Activated naive CD4-positive, alpha-beta T cell treated with anti-CD3 and anti-CD28 coated beads for 36 hours (primary cell): ENCODE measurements around the gene OBSCN. TPM values are rescaled to one million over a fixed set of nuclear protein-coding genes. Genes with fewer than 3 reads are reported as not detected.

ENCODE experiments used
- CTCF ChIA-PET: fragments of 350-600 bp; sonication (Branson Sonifier 250); formaldehyde crosslinking; loops from one replicate; lab custom pipeline; 2021; ENCODE audit warnings: antibody characterized with exemption; lab: Charles Lee
- DNase-seq: peaks from one replicate; pipeline ENCODE4 v3.0.0-alpha.2; 2020
- H3K27ac Mint-ChIP-seq: one replicate; pipeline ENCODE4 v1.8.0; 2021; ENCODE audit warnings: mild to moderate bottlenecking, mixed read lengths
- H3K27me3 Mint-ChIP-seq: one replicate; pipeline ENCODE4 v1.8.0; 2021; ENCODE audit warnings: low read depth, mixed read lengths
- H3K36me3 Mint-ChIP-seq: one replicate; pipeline ENCODE4 v1.8.0; 2021; ENCODE audit warnings: low read depth, mixed read lengths
- H3K4me1 Mint-ChIP-seq: one replicate; pipeline ENCODE4 v1.8.0; 2021; ENCODE audit warnings: low read depth, mixed read lengths
- H3K4me3 Mint-ChIP-seq: one replicate; pipeline ENCODE4 v1.8.0; 2021; ENCODE audit warnings: mild to moderate bottlenecking, moderate library complexity, mixed read lengths
- H3K9me3 Mint-ChIP-seq: one replicate; pipeline ENCODE4 v1.8.0; 2021; ENCODE audit warnings: mixed read lengths
- intact Hi-C: fragments of 100-400 bp; cut with micrococcal nuclease; formaldehyde crosslinking; loops from one replicate; pipeline ENCODE4 v1.15.1; 2023
- total RNA-seq, 2 experiments: library from RNA; stranded (reverse); gene quantifications; one replicate each; pipeline ENCODE4 v1.2.3, GENCODE V29; 2021

Gene OBSCN
- total RNA-seq, 2 experiments from 2014 or later: 11.5 to 13.5 TPM

DNA sequence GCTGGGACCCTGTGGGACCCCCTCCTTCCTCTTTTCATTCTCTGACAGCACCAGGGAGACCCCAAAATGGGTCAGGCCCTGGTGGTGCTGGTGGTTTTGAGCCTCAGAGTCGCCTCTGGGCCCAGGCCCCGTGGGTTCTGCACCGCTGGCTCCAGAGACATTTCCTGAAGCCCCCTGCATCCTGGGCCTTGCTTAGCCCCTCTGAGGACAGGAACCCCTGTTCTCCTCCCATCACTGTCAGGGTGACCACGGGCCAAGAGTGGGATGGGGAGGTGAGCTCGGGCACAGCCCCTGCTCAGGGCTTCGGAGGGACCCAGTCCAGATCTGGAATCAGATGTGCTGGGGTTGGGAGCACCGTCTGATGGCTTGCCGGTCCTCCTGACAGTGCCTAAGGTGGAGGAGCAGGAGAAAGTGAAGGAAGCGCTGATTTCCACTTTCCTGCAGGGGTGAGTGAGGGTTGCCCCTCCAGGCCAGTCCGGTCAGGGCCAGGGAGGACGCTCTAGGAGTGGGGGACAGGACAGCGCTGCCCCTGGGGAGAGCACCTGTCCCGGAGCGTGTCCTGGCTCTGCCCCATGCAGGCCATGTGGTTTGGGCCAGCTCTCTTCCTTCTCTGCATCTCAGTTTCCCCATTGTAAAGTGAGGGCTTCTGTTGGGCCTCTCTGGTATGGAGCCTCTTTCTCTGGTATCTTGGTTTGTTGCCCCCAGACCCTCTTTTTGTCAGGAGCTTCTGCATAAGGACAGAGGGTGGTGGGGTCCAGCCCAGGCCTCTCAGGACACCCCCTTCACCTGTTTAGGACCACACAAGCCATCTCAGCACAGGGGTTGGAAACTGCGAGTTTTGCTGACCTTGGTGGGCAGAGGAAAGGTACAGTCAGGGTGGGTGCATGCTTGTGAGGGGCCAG, 127.8 kb downstream of the OBSCN start:
- intact Hi-C loops: no loop called here
- Mint-ChIP-seq H3K4me1 (no peaks in the 10 kb centered on the region), H3K9me3 (no peaks in the 10 kb centered on the region), H3K36me3 (peaks cover 1% of the 10 kb centered on the region), H3K27me3 (no peaks in the 10 kb centered on the region), H3K4me3 (no peak overlapping the region), H3K27ac (no peak overlapping the region)
- DNase-seq: peak; percentile 1
- CTCF ChIA-PET: no interaction called here

DNA sequence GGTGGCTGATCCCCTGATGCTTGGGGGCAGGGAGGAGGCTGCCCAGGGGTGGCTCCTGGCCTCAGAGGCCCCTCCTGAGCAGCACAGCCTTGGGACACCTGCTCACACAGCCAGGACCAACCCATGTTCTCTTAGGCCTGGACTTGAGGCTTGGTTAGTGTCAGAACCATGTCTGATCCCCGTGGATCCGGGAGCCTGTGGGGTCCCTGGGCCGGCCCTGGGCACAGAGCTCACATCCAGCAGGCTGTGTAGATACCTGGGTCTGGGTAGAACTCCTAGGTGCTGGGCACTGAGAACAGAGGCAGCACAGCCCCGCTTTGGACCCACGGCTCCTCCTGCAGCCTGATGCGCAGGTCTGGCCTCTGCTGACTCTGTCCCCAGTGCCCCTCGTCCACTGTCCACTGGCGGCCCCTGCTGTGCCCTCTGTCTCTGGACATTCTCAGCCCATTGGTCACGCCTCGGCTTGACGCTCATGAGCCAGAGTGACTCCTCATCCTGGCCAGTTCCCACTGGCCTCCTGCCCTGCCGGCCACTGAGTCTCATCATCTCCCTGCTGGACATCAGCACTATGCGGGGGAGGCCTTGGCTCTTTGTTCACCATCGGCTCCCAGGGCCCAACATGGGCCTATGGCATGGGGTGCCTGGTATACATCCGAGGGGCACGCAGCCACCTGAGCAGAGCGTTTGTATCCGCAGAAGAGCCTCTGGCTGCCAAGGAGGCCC, 128.6 kb downstream of the OBSCN start:
- intact Hi-C loops: no loop called here
- CTCF ChIA-PET: no interaction called here
- DNase-seq: peak; percentile 1
- H3K36me3 Mint-ChIP-seq: peaks cover 1% of the 10 kb centered on the region
- no peaks in the 10 kb centered on the region for H3K9me3 Mint-ChIP-seq
- H3K27me3 Mint-ChIP-seq: no peaks in the 10 kb centered on the region
- H3K4me1 Mint-ChIP-seq: no peaks in the 10 kb centered on the region
- no peak overlapping the region for H3K27ac Mint-ChIP-seq
- H3K4me3 Mint-ChIP-seq: no peak overlapping the region

GRCh38 chr1:228337031-228337564, 129.3 kb downstream of the OBSCN start:
- Mint-ChIP-seq H3K4me3 (no peak overlapping the region), H3K36me3 (peaks cover 1% of the 10 kb centered on the region), H3K27ac (no peak overlapping the region), H3K27me3 (no peaks in the 10 kb centered on the region), H3K4me1 (no peaks in the 10 kb centered on the region), H3K9me3 (no peaks in the 10 kb centered on the region)
- intact Hi-C loops: no loop called here
- peak; percentile 1 for DNase-seq
- CTCF ChIA-PET: no interaction called here

DNA sequence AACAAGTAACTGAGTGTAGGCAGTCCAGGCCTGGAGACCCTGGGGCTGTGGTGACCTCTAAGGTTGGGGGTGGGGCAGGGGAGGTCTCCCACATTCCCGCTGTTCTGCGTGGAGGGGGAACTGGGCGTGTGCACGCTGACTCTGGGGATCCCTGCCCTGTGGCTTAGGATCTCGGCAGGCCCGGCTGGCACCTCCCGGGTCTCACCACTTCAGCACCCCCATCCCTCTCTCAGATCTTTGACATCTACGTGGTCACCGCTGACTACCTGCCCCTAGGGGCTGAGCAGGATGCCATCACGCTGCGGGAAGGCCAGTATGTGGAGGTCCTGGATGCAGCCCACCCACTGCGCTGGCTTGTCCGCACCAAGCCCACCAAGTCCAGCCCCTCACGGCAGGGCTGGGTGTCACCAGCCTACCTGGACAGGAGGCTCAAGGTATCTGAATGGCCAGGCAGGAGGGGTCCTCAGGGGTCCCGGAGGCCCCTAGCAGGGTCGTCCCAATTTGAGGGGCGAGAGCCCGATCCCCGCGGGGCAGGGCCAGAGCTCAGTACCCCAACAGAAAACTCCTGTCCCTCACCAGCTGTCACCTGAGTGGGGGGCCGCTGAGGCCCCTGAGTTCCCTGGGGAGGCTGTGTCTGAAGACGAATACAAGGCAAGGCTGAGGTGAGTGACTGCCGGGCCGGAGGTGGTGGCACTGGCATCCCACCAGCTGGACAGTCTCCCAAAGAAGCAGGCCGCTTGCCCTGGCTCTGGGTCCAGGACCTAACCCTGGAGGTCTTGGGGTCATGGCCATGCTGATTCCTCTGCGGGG, 130.1 kb downstream of the OBSCN start:
- intact Hi-C loops: no loop called here
- Mint-ChIP-seq H3K9me3 (no peaks in the 10 kb centered on the region), H3K4me1 (no peaks in the 10 kb centered on the region), H3K27ac (no peak overlapping the region), H3K27me3 (no peaks in the 10 kb centered on the region), H3K4me3 (no peak overlapping the region), H3K36me3 (peaks cover 1% of the 10 kb centered on the region)
- CTCF ChIA-PET: no interaction called here
- DNase-seq: no peak

GRCh38 chr1:228338521-228339051, 130.7 kb downstream of the OBSCN start:
- peak; percentile 3 for DNase-seq
- Mint-ChIP-seq H3K27ac (no peak overlapping the region), H3K27me3 (no peaks in the 10 kb centered on the region), H3K9me3 (peaks cover 3% of the 10 kb centered on the region), H3K4me3 (no peak overlapping the region), H3K4me1 (no peaks in the 10 kb centered on the region), H3K36me3 (peaks cover 1% of the 10 kb centered on the region)
- intact Hi-C loops: no loop called here
- CTCF ChIA-PET: no interaction called here

DNA sequence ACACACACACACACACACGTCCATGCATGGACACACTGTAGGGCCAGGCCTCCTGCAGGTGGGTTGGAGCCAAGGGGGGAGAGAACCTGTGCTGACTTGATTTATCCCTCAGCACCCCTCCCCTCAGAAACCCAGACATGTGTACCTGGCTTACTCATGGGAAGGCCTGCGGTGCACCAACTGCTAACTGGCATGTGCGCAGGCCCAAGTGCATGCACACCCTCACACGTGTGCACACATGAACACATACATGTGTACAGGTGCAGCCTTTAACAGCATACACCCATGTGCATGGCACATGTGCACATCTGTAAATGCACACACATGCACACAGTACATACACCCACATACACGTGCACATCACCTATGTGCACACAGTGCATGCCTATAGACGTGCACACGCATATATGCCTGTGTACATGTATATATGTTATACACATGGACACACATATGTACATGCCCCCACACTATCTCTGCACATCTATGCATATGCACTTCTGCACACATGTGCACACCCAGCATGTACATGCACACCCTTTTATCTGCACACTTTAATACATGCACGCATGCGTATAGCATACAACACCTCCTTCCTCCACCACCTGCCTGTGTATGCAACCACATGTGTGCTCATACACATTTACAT, 131.3 kb downstream of the OBSCN start:
- no peaks in the 10 kb centered on the region for H3K27me3 Mint-ChIP-seq
- intact Hi-C loops: no loop called here
- H3K4me1 Mint-ChIP-seq: no peaks in the 10 kb centered on the region
- H3K4me3 Mint-ChIP-seq: no peak overlapping the region
- H3K27ac Mint-ChIP-seq: no peak overlapping the region
- peaks cover 4% of the 10 kb centered on the region for H3K36me3 Mint-ChIP-seq
- peak; percentile 0 for DNase-seq
- H3K9me3 Mint-ChIP-seq: peaks cover 7% of the 10 kb centered on the region
- CTCF ChIA-PET: no interaction called here

- peak; percentile 2 for DNase-seq
- H3K36me3 Mint-ChIP-seq: peaks cover 4% of the 10 kb centered on the region
- no peak overlapping the region for H3K27ac Mint-ChIP-seq
- intact Hi-C loops: no loop called here
- no peak overlapping the region for H3K4me3 Mint-ChIP-seq
- no peaks in the 10 kb centered on the region for H3K4me1 Mint-ChIP-seq
- H3K27me3 Mint-ChIP-seq: no peaks in the 10 kb centered on the region
- CTCF ChIA-PET: no interaction called here
- peaks cover 9% of the 10 kb centered on the region for H3K9me3 Mint-ChIP-seq
These were observed 132.2 kb downstream of the OBSCN start for GRCh38 chr1:228339766-228340685.

DNA sequence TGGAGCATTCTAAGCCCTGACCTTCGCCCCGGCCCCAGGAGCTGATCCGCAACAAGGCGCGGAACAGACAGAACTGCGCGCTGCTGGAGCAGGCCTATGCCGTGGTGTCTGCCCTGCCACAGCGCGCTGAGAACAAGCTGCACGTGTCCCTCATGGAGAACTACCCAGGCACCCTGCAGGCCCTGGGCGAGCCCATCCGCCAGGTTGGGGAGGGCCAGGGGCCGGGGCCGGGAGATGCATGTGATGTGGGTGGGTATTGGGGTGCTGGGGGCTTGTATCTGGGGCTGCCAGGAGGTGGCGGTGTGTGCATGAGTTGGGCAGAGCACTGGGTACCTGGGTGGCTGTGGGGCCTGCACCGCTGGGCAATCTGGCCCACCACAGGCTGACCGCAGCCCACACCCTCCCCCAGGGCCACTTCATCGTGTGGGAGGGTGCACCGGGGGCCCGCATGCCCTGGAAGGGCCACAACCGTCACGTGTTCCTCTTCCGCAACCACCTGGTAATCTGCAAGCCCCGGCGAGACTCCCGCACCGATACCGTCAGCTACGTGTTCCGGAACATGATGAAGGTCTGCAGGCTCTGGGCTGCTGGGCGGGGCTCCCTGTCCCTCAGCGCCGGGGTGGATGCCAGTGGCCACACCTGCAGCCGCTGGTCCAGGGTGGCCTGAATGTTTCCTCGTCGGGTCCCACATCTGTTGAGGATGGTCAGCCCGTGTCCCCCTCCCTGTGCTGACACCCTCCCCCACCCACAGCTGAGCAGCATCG, 133.0 kb downstream of the OBSCN start:
- CTCF ChIA-PET: interaction anchor here (0.6 kb wide), 1 partner anchor 174 kb away, joined by 3 read pairs; no protein-coding TSS in a partner anchor
- DNase-seq: peak; percentile 9
- Mint-ChIP-seq H3K4me3 (no peak overlapping the region), H3K4me1 (no peaks in the 10 kb centered on the region), H3K36me3 (peaks cover 4% of the 10 kb centered on the region), H3K9me3 (peaks cover 9% of the 10 kb centered on the region), H3K27me3 (no peaks in the 10 kb centered on the region), H3K27ac (no peak overlapping the region)
- intact Hi-C loops: no loop called here

DNA sequence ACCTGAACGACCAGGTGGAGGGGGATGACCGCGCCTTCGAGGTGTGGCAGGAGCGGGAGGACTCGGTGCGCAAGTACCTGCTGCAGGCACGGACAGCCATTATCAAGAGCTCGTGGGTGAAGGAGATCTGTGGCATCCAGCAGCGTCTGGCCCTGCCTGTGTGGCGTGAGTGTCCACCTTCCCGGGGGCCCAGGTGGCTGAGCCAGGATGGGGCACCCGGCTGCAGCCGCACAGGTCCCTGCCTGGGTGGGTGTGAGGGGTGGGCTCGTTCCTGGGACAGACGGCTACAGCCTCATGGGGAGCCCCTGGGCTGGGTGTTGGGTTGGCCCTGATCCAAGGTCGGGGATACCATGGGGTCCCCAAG, 133.6 kb downstream of the OBSCN start:
- Mint-ChIP-seq H3K9me3 (peaks cover 9% of the 10 kb centered on the region), H3K4me3 (no peak overlapping the region), H3K27ac (no peak overlapping the region), H3K4me1 (no peaks in the 10 kb centered on the region), H3K36me3 (peaks cover 4% of the 10 kb centered on the region), H3K27me3 (no peaks in the 10 kb centered on the region)
- CTCF ChIA-PET: interaction anchor here (0.6 kb wide), 1 partner anchor 174 kb away, joined by 3 read pairs; no protein-coding TSS in a partner anchor
- intact Hi-C loops: no loop called here
- DNase-seq: peak; percentile 1

DNA sequence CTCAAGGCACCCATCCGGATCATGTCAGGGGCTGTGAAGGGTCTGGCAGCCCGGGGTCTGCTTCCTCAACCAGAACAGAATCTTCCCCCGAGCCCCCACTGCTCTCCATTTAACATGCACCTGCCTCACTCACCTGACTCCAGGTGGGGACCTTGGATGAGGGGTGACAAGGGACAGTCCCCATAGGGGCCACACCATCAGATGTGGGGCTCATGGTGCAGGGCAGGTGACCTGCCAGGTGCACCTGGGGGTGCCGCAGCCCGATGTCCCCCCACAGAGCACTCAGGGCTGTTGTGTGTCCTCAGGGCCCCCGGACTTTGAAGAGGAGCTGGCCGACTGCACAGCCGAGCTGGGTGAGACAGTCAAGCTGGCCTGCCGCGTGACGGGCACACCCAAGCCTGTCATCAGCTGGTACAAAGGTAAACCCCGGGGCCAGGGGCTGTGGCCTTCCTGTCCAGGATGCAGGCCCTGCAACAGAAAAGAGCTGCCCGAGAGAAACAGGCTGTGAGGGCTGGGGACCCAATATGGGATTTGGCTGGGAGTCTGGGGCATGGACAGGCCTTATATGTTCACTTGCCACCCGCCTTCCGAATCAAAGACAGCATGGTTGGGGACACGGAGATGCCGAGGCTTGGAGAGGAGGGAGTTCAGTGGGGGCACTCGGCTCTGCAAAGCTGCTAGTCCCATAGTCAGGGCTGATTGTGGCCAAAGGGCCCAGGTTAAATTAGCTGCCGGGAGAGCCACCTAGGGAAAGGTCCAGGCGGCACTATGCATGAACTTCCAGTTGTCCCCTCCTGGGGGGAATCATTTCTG, 134.2 kb downstream of the OBSCN start:
- H3K4me3 Mint-ChIP-seq: no peak overlapping the region
- H3K36me3 Mint-ChIP-seq: peaks cover 4% of the 10 kb centered on the region
- H3K4me1 Mint-ChIP-seq: no peaks in the 10 kb centered on the region
- CTCF ChIA-PET: interaction anchor here (0.7 kb wide), 1 partner anchor 726 kb away, joined by 3 read pairs; no protein-coding TSS in a partner anchor
- peaks cover 9% of the 10 kb centered on the region for H3K9me3 Mint-ChIP-seq
- no peak overlapping the region for H3K27ac Mint-ChIP-seq
- DNase-seq: peak; percentile 1
- H3K27me3 Mint-ChIP-seq: no peaks in the 10 kb centered on the region
- intact Hi-C loops: no loop called here
